Thoracic aorta (tissue), 2 donors: ENCODE measurements around the gene CYP24A1. TPM values are rescaled to one million over a fixed set of nuclear protein-coding genes. Genes with fewer than 3 reads are reported as not detected.
"Not testable (repeated sequence)": the region's sequence is repeated elsewhere in the genome, so short reads cannot be mapped to it uniquely, and the experiment has no call there.

Experiments used
- ATAC-seq: fragments of 150-250 bp; one replicate; pipeline ENCODE4 v1.8.0; 2017; ENCODE audit warnings: low read depth; ENCODE audit not compliant: insufficient number of reproducible peaks, low FRiP score
- DNase-seq: peaks from one replicate; pipeline ENCODE4 v3.0.0-alpha.2; 2020; ENCODE audit warnings: low spot score
- H3K27ac ChIP-seq, 2 donors: fragments of 200-600 bp; sonication (generic); 1 replicate in 1 of 2; 2 replicates in 1 of 2; pipeline ENCODE4 v1.5.1; 2016; ENCODE audit warnings: mild to moderate bottlenecking in 2 of 2, moderate library complexity in 2 of 2
- H3K27me3 ChIP-seq: fragments of 200-600 bp; sonication (generic); replicated peaks from 2 replicates; pipeline ENCODE4 v1.6.0; 2016; ENCODE audit warnings: mild to moderate bottlenecking; ENCODE audit not compliant: insufficient read depth
- H3K36me3 ChIP-seq: fragments of 200-600 bp; sonication (generic); one replicate; pipeline ENCODE4 v1.5.1; 2016
- H3K4me1 ChIP-seq, 2 donors: fragments of 200-600 bp; sonication (generic); 1 replicate in 1 of 2; 2 replicates in 1 of 2; pipeline versions ENCODE4 v1.5.1 to v1.6.0; 2016; ENCODE audit warnings: low read depth in 2 of 2, mild to moderate bottlenecking in 1 of 2; ENCODE audit not compliant: control insufficient read depth in 1 of 2
- H3K4me3 ChIP-seq: fragments of 200-600 bp; sonication (generic); 2 replicates; pipeline ENCODE4 v1.5.1; 2016; ENCODE audit warnings: mild to moderate bottlenecking
- H3K9me3 ChIP-seq: fragments of 200-600 bp; sonication (generic); 2 replicates; pipeline ENCODE4 v1.5.1; 2016
- total RNA-seq, 2 donors: library from RNA; depleted of rRNA; stranded (reverse); fragments of >200 nt; gene quantifications; one replicate each; pipeline versions ENCODE4 v1.1.0 to v1.2.3, GENCODE V29; 2016
- TF ChIP-seq, protein P1 (sequence below): fragments of 200-600 bp; sonication (generic); IDR thresholded peaks from one replicate; pipeline ENCODE4 v1.5.1; 2019; ENCODE audit warnings: antibody characterized with exemption

The CYP24A1 gene
- total RNA-seq, 2 donors from 2014 or later, result not detected

DNA sequence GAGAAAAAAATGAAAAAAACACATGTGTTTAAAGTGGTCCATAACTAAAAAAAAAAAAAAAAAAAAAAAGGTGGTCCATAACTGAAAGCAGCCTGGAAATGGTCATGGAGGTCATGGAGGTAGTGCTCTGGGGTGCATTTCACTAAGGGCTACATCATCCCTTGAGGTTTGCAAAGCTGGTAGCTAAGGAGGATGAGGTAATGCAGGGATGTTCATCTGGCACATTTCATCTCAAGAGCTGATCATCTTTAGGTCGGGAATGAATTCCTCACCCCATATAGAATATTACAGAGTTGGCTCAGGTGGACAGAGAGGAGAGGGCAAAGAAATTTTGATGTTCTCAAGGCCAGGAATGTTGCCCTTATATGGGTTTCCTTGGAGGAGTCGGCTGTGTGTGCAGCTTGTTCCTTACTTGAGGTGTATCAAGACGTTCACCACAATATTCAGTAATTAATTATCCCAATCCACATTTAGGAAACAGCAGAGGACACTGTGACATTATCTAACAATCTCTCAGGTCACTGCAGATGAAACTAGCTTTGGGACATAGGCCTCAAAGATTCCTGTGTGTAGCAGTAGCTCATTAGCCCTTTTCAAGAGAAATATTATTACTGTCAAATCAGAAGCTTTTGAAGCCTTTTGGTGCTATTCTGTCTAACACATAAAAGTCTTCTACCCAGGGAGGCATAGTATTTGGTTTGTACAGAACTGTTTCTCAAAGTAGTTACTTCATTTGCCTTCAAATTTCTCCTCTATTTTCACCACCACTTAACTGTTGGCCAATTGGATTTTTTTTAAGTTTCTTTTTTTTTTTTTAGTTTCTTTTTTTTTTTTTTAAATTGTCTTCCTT lies 46.8 kb downstream of the CYP24A1 start:
- ATAC-seq (no peak), DNase-seq (no peak)
- Histone ChIP-seq H3K9me3 (no peaks in the 10 kb centered on the region), H3K27ac (no peak overlapping the region), H3K36me3 (no peaks in the 10 kb centered on the region), H3K4me1 (no peaks in the 10 kb centered on the region), H3K4me3 (no peak overlapping the region), H3K27me3 (no peaks in the 10 kb centered on the region)
- TF ChIP-seq, protein P1, sequence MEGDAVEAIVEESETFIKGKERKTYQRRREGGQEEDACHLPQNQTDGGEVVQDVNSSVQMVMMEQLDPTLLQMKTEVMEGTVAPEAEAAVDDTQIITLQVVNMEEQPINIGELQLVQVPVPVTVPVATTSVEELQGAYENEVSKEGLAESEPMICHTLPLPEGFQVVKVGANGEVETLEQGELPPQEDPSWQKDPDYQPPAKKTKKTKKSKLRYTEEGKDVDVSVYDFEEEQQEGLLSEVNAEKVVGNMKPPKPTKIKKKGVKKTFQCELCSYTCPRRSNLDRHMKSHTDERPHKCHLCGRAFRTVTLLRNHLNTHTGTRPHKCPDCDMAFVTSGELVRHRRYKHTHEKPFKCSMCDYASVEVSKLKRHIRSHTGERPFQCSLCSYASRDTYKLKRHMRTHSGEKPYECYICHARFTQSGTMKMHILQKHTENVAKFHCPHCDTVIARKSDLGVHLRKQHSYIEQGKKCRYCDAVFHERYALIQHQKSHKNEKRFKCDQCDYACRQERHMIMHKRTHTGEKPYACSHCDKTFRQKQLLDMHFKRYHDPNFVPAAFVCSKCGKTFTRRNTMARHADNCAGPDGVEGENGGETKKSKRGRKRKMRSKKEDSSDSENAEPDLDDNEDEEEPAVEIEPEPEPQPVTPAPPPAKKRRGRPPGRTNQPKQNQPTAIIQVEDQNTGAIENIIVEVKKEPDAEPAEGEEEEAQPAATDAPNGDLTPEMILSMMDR, result no peak

DNA sequence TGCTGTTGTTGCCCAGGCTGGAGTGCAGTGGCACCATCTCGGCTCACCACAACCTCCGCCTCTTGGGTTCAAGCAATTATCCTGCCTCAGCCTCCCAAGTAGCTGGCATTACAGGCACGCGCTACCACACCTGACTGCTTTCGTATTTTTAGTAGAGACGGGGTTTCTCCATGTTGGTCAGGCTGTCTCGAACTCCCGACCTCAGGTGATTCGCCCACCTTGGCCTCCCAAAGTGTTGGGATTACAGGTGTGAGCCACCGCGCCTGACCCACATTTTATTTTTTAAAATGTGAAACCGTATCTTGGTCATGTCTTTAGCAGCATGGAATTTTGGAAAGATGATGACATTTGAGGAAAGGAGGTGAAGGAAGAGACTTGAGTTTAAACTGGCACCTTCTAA lies 47.5 kb downstream of the CYP24A1 start:
- H3K4me3 ChIP-seq, H3K36me3 ChIP-seq, H3K4me1 ChIP-seq, DNase-seq, H3K27ac ChIP-seq, H3K27me3 ChIP-seq, ATAC-seq, H3K9me3 ChIP-seq: not testable (repeated sequence)

DNA sequence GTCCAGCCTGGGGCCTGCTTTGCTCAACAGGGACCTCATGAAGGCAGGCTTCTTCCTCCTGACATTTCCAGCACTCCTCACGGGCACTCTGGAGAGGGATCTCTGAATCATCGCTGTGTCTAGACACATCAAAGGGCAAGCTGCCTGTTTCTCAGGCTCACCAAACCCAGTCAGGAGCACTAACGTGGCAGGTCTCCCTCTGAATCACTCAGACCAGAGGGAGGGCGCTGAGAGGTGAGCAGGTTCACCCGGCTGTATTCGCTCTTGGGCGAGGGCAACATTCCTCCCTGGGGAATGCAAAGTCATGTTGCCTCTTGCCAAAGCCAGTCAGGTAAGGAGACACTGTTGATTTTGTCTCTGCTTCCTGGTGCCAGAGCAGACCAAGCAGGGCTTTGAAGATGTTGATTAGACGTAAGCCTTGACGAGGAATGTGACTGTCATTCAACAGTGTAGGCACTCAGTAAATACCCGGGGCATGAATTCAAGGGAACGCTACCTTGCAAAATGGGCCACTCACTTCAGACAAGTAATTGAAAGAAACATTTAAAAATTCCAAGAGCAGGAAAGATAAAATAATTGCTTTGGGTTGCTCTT lies 50.1 kb downstream of the CYP24A1 start:
- H3K27ac ChIP-seq, result no peak overlapping the region
- no peaks in the 10 kb centered on the region for H3K36me3 ChIP-seq
- no peak overlapping the region for H3K4me3 ChIP-seq
- H3K27me3 ChIP-seq, result no peaks in the 10 kb centered on the region
- DNase-seq (no peak), ATAC-seq (no peak)
- TF ChIP-seq, protein P1, result no peak
- H3K4me1 ChIP-seq, result no peaks in the 10 kb centered on the region
- no peaks in the 10 kb centered on the region for H3K9me3 ChIP-seq

DNA sequence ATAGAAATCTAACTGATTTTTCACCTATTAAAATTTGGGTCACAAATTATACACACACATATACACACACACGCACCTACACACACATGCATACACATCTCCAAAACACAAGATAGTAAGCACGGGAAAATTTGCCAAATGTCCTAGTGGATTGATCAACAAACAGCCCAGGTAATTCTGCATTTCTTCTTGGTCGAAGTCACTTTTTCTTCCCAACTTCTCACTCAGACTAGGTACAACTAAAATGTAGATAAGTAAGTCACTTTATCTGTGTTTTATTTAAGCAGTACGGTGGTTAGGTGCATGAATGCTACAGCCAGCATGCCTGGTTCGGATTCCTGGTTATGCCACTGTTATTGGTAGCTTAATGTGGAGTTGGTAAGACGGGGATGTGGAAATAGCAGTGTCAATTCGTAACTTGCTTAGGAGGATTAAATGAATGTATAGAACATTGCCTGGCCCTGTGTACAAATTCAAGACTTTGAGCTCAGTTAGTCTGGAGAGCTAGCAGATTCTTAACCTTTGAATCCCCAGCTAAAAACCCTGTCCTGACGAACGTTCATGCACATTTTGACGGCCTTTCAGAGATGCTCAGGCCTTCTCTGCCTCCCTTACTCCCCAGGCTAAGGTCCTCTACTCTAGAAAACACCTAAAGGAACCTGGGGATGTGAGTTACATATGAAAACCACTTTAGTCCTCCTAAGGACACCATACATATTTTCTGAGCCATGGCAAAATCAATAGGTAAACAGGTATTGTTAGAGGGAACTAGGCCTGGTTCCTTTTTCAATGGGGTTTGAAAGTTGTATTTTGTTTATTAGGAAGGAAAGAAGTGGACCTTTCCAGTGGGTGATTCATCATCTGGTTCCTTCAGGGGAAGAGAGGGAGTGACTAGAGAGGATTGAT lies 50.9 kb downstream of the CYP24A1 start:
- H3K4me1 ChIP-seq, result no peaks in the 10 kb centered on the region
- ATAC-seq, result no peak
- TF ChIP-seq, protein P1, result no peak
- no peaks in the 10 kb centered on the region for H3K9me3 ChIP-seq
- H3K27ac ChIP-seq, result no peak overlapping the region
- no peaks in the 10 kb centered on the region for H3K36me3 ChIP-seq
- H3K27me3 ChIP-seq, result no peaks in the 10 kb centered on the region
- no peak for DNase-seq
- no peak overlapping the region for H3K4me3 ChIP-seq

DNA sequence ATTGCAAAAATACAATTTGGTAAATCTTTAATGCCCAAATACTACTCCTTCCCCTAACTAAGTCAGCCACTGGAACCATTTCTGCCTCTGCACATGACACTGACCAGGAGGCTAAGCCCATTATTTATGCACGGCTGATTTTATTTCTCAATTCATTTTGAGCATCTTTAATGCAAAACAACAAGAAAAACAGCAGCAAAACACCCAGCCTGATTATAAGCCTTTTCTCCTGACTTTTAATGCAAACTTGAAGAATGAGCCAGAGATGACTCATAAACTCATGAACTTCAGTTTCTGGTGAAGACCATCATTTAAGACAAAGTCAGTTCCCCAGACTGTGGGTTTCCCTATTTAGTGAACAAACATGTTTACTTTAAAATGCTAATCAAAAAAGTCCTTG lies 51.6 kb downstream of the CYP24A1 start:
- no peak overlapping the region for H3K27ac ChIP-seq
- no peaks in the 10 kb centered on the region for H3K27me3 ChIP-seq
- TF ChIP-seq, protein P1, result no peak
- H3K9me3 ChIP-seq, result no peaks in the 10 kb centered on the region
- DNase-seq (no peak), ATAC-seq (no peak)
- no peak overlapping the region for H3K4me3 ChIP-seq
- no peaks in the 10 kb centered on the region for H3K36me3 ChIP-seq
- H3K4me1 ChIP-seq, result no peaks in the 10 kb centered on the region
